Transverse colon (tissue), 4 donors: Measurements from ENCODE around the gene PHKG1. TPM values are rescaled to one million over a fixed set of nuclear protein-coding genes. Genes with fewer than 3 reads are reported as not detected.
A peak's percentile ranks its signal among the peaks of the same experiment; 100 is the strongest.
"Not testable (repeated sequence)": the region's sequence is repeated elsewhere in the genome, so short reads cannot be mapped to it uniquely, and the experiment has no call there.

Experiments
- DNase-seq: peaks from one replicate; pipeline ENCODE4 v3.0.0-alpha.2; 2019
- H3K27ac ChIP-seq, 4 donors: fragments of 200-600 bp; sonication (generic); 2 replicates each; pipeline ENCODE4 v1.5.1; 2016 to 2018; ENCODE audit warnings: inconsistent platforms in 4 of 4
- H3K27me3 ChIP-seq: fragments of 200-600 bp; sonication (generic); 2 replicates; pipeline ENCODE4 v1.5.1; 2017; ENCODE audit warnings: inconsistent platforms
- H3K36me3 ChIP-seq, 4 donors: fragments of 200-600 bp; sonication (generic); 2 replicates each; pipeline ENCODE4 v1.5.1; 2017 to 2019; ENCODE audit warnings: inconsistent platforms in 4 of 4
- H3K4me1 ChIP-seq, 4 donors: fragments of 200-600 bp; sonication (generic); 2 replicates each; pipeline ENCODE4 v1.5.1; 2017 to 2020; ENCODE audit warnings: inconsistent platforms in 4 of 4
- H3K4me3 ChIP-seq, 4 donors: fragments of 200-600 bp; sonication (generic); 1 replicate in 1 of 4; 2 replicates in 3 of 4; pipeline versions ENCODE4 v1.5.1 to v1.6.1; 2017 to 2019; ENCODE audit warnings: inconsistent platforms in 4 of 4
- H3K9me3 ChIP-seq, 2 donors: fragments of 200-600 bp; sonication (generic); 2 replicates each; pipeline ENCODE4 v1.5.1; 2017 to 2019; ENCODE audit warnings: inconsistent platforms in 2 of 2
- CTCF ChIP-seq, 5 experiments: fragments of 200-600 bp in 3 of 5; fragments of 450-650 bp in 2 of 5; sonication (generic) in 3 of 5; IDR thresholded peaks; 1 replicate in 2 of 5; 2 replicates in 3 of 5; pipeline ENCODE4 v1.5.1; 2016 to 2017; ENCODE audit warnings: antibody characterized with exemption in 5 of 5, inconsistent platforms in 3 of 5, mild to moderate bottlenecking in 2 of 5, moderate library complexity in 1 of 5
- EP300 ChIP-seq: sonication (generic); formaldehyde crosslinking; IDR thresholded peaks from one replicate; pipeline ENCODE4 v1.6.1; 2017; ENCODE audit warnings: antibody characterized with exemption, low read depth
- POLR2A ChIP-seq: fragments of 450-650 bp; IDR thresholded peaks from one replicate; pipeline ENCODE4 v1.6.1; 2016; ENCODE audit warnings: antibody characterized with exemption, mild to moderate bottlenecking, moderate library complexity
- POLR2AphosphoS5 ChIP-seq, 3 donors: sonication (generic); formaldehyde crosslinking; IDR thresholded peaks; one replicate each; pipeline ENCODE4 v1.6.1; 2016; ENCODE audit warnings: antibody characterized with exemption in 3 of 3
- WGBS, 2 donors: methylation state at CpG; one replicate each; pipeline ENCODE4 v1.1.5; 2018; ENCODE audit warnings: low coverage in 1 of 2; 5-methylcytosine and 5-hydroxymethylcytosine counted together
- in situ Hi-C, 4 donors: fragments of 200-750 bp; cut with MboI; loops; one replicate each; pipeline versions ENCODE4 v1.15.0 to v1.15.1; 2017; ENCODE audit warnings: low sequenced_read_pairs in 3 of 4, low pct_ligation_motif_present in 1 of 4, low pct_unique_long_range_greater_than_20kb in 1 of 4
- intact Hi-C: fragments of 100-400 bp; cut with DNase I; formaldehyde crosslinking; loops from one replicate; pipeline ENCODE4 v1.15.1; 2023; ENCODE audit warnings: low total_unique reads
- total RNA-seq, 4 donors: library from RNA; depleted of rRNA; stranded (reverse); fragments of >200 nt; gene quantifications; one replicate each; pipeline ENCODE4 v1.1.0, GENCODE V29; 2016

Gene PHKG1
- total RNA-seq, 4 donors from 2014 or later, result 1.2 to 9.7 (median 1.6) TPM; not detected in 1

GRCh38 chr7:56053379-56053778, 39.4 kb downstream of the PHKG1 start:
- Histone ChIP-seq H3K4me1 (peaks cover 11 to 43% (median 23%) of the 10 kb centered on the region in 4 donors), H3K27ac (peak overlapping the region in 1 of 4 donors; percentile 89), H3K27me3 (no peaks in the 10 kb centered on the region), H3K4me3 (no peak overlapping the region), H3K9me3 (no peaks in the 10 kb centered on the region), H3K36me3 (peaks cover 0 to 39% (median 16%) of the 10 kb centered on the region in 4 donors)
- intact Hi-C loops (no loop called here), in situ Hi-C loops (no loop called here)
- no peak for DNase-seq
- 72 to 77% methylated on average over 5 to 9 of the region's 9 CpGs for WGBS, 2 donors
- TF ChIP-seq POLR2AphosphoS5 (IDR thresholded peaks at IDR 0.05) (no peak), CTCF (IDR thresholded peaks at IDR 0.05) (no peak), POLR2A (no peak), EP300 (no peak)

GRCh38 chr7:56051339-56052191, 41.2 kb downstream of the PHKG1 start, which contains the start of the genes CCT6A and PSPH:
CCT6A (plus strand) TSS chr7:56051765; CDS start chr7:56051849, 84 bp downstream.
PSPH (minus strand) TSS chr7:56051444; CDS start chr7:56021212, 30,232 bp downstream.
- WGBS, 2 donors, result 0% methylated on average over 66 of the region's 97 CpGs; no CpG with 5 or more reads in 1 of the 2 donors
- H3K27me3 ChIP-seq, result no peaks in the 10 kb centered on the region
- peak; percentile 98 for DNase-seq
- intact Hi-C loops (no loop called here), in situ Hi-C loops (no loop called here)
- H3K4me3 ChIP-seq, result peak within 1 kb of the TSS; percentile 61 to 94 (median 74)
- peaks cover 11 to 58% (median 35%) of the 10 kb centered on the region in 4 donors for H3K4me1 ChIP-seq
- TF ChIP-seq POLR2A, result peak; percentile 92
- peak; percentile 88 to 97 (median 95) for TF ChIP-seq POLR2AphosphoS5 (IDR thresholded peaks at IDR 0.05)
- TF ChIP-seq CTCF (IDR thresholded peaks at IDR 0.05), result no peak
- no peak for TF ChIP-seq EP300
- peaks cover 0 to 24% (median 7%) of the 10 kb centered on the region in 4 donors for H3K36me3 ChIP-seq
- H3K27ac ChIP-seq, result peak within 1 kb of the TSS; percentile 89 to 96 (median 94)
- no peaks in the 10 kb centered on the region for H3K9me3 ChIP-seq

DNA sequence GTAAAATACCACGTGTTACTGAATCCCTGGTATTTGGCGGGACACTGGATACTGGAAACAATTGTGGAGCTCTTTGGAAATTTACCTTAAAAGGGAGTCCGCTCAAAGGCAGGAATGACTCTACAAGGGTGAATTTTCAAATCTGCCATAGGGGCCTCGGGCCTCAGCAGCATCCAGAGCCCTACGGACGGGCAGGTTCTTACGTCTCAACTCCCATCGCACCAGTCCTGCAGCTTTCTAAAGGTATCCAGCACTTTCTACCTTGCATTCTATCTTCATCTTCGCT, 41.8 kb downstream of the PHKG1 start:
- WGBS, 2 donors, result 0 to 1% methylated on average over 1 to 9 of the region's 9 CpGs
- no peak for DNase-seq
- H3K27ac ChIP-seq, result peak overlapping the region; percentile 89 to 96 (median 94)
- no peaks in the 10 kb centered on the region for H3K27me3 ChIP-seq
- peaks cover 0 to 19% (median 5%) of the 10 kb centered on the region in 4 donors for H3K36me3 ChIP-seq
- H3K4me1 ChIP-seq, result peaks cover 11 to 63% (median 39%) of the 10 kb centered on the region in 4 donors
- in situ Hi-C loops (no loop called here), intact Hi-C loops (no loop called here)
- peak overlapping the region; percentile 42 to 94 (median 72) for H3K4me3 ChIP-seq
- no peaks in the 10 kb centered on the region for H3K9me3 ChIP-seq
- TF ChIP-seq EP300 (no peak), POLR2A (no peak), POLR2AphosphoS5 (IDR thresholded peaks at IDR 0.05) (no peak), CTCF (IDR thresholded peaks at IDR 0.05) (no peak)

- peak; percentile 46 for DNase-seq
- Histone ChIP-seq H3K4me1 (peaks cover 11 to 61% (median 38%) of the 10 kb centered on the region in 4 donors), H3K27ac (peak overlapping the region; percentile 29 to 74 (median 71))
- in situ Hi-C loops, result loop anchor here in 1 of 4 donors (25.0 kb wide), 1 partner anchor 1036 kb away; the partner anchor contains the start of gene EGFR
- WGBS, 2 donors, result 49 to 59% methylated on average over 5 to 8 of the region's 8 CpGs
- H3K36me3 ChIP-seq, H3K4me3 ChIP-seq, H3K9me3 ChIP-seq, intact Hi-C loops, H3K27me3 ChIP-seq: not testable (repeated sequence)
- TF ChIP-seq CTCF (IDR thresholded peaks at IDR 0.05), result peak in 1 of 5 experiments; percentile 13
These were observed 44.0 kb downstream of the PHKG1 start for GRCh38 chr7:56048763-56049162.
